GM19452 (cell line): ENCODE results near the gene PARVA.

Experiments used
- ATAC-seq: cut with Tn5 transposase; IDR thresholded peaks from one replicate; pipeline ENCODE4 v1.9.1; 2021; ENCODE audit not compliant: unreplicated experiment

Gene PARVA

DNA sequence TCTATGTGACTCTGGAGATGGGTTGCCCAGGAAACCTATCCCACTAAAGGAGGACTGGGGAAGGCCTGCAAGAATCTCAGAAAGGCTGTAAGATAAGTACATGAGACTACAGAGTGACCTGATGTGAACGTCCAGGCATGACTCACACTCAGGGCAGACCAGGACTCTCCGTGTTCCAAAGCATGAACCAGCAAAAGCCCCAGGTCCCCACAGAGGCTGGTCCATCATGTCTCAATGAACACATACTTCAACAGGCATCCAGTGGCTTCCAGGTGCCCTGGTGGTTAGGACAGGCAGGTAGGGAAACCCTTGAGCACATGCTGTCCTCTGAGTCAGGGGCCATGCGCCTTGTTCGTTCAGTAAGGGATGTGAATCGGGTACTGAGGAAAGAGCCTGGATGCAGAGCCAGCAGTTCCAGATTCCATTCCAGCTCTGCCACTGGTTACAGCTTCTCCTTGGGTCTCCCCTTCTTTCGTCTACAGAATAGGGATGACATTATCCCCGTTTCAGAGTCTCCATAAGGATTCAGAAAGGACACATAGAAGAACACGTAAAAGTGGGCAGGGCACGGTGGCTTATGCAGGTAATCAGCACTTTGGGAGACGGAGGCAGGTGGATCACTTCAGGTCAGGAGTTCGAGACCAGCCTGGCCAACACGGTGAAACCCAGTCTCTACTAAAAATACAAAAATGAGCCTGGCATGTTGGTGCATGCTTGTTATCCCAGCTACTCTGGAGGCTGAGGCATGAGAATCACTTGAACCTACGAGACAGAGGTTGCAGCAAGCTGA, 167.8 kb downstream of the PARVA start:
- no peak for ATAC-seq

DNA sequence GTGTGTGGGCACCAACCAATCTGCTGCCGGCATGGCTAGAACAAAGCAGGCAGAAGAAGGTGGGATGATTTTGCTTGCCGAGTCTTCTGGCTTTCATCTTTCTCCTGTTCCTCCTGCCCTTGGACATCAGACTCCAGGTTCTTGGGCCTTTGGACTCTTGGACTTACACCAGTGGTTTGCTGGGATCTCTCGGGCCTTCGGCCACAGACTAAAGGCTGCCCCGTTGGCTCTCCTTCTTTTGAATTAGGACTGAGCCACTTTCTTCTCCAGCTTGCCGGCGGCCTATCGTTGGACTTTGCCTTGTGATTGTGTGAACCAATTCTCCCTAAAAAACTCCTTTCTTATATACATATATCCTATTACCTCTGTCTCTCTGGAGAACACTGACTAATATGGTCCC, 168.8 kb downstream of the PARVA start:
- no peak for ATAC-seq

DNA sequence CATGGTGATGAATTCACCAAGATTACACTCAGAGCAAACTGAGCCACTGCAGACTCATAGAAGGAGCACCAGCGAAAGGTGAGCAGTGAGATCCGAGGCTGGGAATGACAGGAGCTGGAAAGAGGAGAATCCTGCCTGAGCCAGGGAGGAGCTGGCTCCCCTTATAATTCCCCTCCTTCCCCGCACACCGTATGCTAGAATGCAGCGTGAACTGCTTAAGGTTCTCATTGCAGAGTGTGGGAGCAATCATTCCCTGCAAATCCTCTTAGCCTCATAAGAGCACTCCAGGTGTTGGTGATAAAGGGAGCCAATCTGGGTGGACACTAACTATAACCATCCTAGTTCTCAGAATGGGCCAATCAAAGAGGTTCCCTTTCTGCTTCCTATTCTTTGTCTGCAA, 169.3 kb downstream of the PARVA start:
- no peak for ATAC-seq

DNA sequence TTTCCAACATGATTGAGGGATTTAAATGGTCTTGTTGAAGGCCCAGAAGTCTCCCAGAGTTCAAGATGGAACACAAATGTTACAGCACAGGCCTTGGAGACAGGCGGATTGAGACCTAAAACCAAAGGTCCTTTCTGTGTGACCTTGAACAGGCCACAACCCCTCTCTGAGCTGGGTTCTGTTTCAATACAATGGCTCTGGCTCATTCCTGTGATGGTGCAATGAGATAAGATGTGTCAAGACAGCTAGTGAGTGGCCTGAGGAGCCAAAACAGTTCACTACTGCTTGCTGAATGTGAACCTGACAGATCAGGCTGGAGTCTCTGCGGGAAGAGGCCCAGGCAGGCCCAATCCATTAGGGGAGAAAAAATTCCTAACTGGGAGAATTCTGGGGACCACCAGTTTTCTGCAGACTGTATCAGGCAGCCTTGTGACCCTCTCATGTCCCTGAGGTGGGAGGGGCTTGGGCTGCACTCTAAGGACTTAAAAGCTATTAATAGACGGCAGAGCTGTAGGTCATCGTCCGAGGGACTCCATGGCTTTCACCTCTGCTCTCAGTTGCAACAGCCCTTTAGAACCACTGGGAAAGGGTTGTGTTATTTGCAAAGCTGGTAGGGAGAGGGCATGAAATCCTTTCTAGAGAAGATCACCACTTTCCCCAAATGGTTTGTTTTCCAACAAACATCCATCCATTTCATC, 170.7 kb downstream of the PARVA start:
- no peak for ATAC-seq

DNA sequence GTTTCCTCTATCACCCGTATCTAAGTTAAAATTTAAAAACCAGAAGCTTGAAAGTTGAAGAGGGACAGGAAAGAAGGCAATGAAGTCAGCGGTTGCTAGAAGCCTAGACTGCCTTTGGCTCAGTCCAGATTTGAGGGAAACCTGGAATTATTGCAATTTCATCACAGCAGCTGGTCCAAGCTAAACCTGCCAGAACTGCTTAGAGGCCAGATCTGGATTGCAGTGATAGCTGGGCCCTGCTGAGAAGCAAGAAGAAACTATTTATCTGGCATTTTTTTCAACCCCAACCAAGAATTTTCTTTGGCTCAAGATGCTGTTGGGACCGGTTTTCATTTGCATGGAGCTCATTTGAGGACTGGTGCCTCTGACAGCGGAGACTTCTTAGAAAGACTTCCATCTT, 175.3 kb downstream of the PARVA start:
- ATAC-seq, result no peak

DNA sequence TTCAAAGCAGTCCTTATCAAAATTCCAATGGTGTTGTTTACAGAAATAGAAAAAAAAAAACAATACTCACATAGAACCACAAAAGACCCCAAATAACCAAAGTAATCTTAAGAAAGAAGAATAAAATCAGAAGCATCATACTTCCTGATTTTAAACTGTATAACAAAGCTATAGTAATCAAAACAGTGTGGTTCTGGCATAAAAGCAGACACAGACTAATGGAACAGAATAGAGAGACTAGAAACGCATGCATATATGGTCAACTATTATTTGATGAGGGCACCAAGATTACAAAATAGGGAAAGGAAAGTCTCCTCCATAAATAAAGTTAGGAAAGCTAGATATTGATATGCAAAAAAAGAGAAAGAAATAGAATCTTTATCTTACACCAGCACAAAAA, 176.8 kb downstream of the PARVA start:
- ATAC-seq, result no peak

DNA sequence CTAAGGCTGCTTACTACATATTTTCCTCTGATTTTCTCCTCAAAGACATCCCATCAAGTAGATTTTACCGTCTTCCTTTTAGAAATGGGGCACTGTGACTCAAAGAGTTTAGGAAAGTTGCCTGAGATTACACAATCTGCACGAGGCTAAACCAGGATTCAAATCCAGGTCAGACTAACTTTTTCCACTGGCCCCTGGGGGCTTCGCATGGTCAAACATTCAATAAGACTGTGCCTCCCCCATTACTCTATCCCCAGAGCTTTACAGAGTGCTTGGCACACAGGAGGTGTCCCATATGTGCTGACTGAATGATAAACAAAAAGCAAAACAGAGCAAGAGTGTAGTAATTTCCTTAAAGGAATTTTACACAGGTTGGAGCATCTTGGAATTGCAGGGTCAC, 178.8 kb downstream of the PARVA start:
- ATAC-seq, result no peak

DNA sequence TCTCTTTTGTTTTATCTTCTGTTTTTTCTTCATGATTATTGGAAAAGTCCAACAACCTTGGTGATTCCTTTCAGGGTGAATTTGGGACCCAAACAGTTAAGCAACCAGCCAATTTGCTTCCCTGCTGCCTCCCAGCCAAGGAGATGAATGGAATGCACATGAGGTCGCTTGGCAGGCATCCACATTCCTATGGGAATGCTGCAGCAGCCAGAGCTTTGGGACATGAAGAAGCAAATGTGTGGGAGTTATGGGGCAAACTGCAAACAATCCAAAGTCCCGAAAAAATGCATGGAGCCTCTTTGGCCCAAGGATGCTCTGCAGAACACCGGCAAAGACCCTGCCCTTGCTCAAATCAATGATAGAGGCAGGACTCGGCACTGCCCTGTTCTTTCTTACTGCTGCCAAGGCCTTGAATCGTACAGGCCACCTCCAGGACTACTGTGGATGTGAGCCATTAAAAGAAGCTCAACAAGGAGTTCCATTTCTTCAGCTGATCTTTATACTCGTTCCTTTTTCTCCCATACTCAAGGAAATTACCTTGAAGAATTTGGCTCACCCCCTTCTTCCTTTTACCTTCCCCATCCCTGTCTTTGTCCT, 179.5 kb downstream of the PARVA start:
- no peak for ATAC-seq

DNA sequence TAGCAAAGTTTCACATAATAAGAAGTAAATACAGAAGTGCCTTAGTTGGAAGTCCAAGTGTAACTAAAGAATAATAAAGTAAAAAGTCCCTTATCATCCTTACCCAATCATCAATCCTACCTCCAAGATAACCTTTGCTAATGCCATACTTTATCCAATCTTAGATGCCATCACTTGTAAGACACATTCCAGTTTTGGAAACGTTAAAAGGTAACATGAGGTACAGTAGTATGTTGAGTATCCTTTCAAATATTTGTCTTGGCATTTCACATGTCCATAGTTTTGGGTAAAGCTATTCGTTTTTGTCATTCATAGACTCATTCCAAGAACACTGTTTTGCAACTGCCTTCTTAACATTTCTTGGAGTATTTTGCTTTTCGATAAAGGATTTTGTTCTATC, 181.6 kb downstream of the PARVA start:
- ATAC-seq, result no peak

DNA sequence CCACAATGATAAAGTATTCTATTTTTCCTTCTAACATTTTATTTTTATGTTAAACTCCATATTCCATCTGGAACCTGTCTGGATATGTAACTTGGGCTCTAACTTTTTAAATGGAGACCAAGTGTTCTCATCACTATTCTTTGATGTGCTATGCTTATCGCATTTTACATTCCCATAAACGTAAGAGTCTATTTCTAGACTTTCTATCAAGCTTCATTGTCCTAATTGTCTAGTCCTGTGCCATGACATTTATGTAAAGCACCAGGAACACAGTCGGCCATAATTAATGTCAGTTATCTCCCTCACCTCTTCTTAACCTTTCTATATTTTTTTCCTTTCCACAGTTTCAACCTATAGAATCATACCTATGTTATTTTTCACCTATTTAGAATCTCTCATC, 183.0 kb downstream of the PARVA start:
- no peak for ATAC-seq

DNA sequence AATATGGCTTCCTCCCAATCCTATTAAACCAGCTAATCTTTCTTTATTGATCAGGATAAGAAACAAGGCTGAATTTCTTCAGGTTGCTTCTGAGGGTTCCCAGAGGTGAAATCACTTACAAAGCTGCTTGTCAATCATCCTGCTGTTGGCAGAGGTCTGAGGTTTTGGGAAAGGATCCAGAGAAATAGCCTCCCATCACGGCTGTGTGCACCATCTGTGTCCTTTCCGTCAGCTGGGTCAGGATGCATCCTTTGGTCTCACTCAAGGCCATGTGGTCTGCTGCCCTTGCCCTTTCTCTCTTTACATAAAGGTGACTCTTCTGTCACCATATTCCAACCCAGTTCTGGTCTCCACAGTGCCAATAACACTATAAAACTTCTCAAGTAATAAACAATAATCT, 183.5 kb downstream of the PARVA start:
- ATAC-seq, result no peak

DNA sequence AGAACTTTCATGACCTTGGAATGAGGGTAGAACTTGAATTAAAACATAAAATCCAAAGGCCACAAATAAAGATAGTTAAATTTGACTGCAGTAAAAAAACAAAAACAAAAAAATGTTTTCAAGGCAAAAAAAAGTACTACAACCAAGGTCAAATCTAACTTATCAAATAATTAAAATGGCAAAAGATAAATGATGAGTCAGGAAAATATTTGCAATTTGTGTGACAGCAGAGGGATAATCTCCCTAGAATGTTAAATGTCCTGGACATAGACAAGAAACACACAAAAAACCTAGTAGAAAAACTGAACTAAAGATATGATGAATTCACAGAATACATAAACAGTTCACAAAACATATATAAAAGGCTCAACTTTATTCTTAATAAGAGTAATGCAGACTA, 186.6 kb downstream of the PARVA start:
- no peak for ATAC-seq

DNA sequence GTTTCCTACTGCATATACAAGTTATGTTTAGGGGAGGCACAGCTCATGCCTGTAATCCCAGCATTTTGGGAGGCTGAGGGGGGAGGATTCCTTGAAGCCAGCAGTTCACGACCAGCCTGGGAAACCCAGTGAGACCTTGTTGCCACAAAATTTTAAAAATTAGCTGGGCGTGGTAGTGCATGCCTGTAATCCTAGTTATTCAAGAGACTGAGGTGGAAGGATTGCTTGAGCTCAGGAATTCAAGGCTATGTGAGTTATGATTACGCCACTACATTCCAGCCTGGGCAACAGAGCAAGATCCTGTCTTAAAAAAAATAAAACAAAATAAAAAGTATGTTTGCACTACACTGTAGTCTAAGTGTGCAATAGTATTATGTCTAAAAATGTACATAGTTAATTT, 188.0 kb downstream of the PARVA start:
- no peak for ATAC-seq

DNA sequence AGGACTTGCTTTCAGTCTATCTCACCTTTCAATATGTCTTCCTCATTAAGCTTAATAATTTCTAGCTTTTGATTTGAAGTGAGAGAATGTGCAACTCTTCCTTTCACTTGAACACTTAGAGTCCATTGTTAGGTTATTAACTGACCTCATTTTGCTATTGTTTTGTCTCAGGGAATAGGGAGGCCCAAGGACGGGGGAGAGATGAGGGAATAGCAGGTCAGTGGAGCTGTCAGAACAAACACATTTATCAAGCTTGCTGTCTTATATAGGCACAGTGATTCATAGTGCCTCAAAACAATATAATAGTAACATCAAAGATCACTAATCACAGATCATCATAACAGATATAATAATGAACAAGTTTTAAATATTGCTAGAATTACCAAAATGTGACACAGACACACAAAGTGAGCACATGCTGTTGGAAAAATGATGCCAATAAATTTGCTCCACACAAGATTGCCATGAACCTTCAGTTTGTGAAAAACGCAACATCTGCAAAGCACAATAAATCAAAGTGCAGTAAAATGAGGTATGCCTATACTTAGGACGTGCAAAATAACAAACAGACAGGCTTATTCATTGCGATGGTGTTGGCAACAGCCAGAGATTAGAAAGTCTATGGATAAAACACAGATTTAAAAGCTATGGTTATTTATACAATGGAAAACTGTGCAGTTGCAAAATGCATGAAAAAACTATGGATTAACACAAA, 190.5 kb downstream of the PARVA start:
- ATAC-seq, result no peak

DNA sequence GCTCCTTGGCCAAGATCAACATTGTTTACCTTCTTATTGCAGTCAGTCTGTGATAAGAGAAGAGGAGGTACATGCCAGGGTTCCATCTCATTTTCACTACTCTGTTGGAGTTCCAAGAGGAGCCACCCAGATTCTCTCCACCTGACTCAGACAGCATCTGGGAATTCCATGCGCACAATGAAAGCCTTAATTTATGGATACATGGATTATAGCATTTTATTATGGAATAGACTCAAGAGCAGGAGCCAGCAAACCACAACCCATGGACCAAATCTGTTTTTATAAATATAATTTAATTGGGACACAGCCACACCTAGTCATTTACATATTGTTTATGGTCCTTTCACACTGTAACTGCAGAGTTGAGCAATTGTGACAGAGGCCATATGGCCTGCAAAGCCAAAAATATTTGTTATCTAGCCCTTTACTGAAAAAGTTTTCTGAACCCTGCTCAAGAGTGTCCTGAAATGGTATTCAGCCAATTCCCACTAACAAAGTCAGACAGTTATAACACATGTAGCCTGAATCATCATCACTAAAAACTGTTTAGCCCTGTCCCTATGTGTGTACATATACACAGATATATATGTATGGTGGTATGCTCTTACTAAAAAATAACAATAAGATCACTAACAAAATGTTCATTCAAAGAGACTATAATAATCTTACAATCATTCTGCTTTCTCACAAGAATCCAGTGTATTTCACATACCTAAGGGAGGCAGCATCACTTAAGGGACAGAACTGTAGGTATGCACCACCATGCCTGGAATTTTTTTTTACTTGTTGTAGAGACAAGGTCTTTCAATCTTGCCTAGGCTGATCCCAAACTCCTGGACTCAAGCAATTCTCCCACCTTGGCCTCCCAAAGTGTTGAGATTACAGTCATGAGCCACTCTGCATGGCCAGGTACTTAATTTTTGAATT, 192.4 kb downstream of the PARVA start:
- no peak for ATAC-seq

DNA sequence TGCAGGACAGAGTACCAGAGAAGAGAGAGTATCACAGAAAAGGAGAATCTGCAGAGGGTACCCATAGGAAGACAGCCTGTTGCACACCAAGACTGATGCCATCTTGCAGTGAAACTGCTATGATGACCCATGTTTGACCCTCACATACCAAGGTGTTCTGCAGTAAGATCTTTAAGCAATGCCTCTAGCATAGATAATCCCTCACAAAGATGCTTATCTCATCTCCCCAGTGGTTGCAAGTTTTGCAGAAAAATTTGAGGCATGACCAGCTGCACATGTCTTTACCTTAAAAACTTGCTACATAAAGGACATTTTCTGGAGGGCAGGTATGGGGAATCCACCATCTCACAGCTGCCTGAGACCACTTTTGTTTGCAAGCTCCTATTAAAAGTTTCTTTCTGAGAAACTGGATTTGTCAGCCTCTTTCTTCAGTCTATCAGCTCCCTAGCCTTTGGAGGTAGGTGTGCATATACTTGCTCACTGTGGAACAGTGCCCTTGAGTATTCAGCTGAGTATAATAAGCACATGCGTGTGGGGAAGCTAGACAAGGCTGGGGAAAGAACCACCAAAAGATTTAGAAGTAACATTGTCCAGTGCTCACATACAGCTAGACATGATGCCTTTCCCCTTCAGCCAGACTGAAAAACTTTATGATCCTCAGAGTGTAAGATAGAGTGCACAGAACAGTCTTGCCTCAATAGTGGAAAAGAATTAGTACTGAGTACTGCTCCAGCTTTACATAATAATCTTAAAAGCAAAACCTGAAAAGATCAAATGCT, 196.5 kb downstream of the PARVA start:
- ATAC-seq, result no peak

DNA sequence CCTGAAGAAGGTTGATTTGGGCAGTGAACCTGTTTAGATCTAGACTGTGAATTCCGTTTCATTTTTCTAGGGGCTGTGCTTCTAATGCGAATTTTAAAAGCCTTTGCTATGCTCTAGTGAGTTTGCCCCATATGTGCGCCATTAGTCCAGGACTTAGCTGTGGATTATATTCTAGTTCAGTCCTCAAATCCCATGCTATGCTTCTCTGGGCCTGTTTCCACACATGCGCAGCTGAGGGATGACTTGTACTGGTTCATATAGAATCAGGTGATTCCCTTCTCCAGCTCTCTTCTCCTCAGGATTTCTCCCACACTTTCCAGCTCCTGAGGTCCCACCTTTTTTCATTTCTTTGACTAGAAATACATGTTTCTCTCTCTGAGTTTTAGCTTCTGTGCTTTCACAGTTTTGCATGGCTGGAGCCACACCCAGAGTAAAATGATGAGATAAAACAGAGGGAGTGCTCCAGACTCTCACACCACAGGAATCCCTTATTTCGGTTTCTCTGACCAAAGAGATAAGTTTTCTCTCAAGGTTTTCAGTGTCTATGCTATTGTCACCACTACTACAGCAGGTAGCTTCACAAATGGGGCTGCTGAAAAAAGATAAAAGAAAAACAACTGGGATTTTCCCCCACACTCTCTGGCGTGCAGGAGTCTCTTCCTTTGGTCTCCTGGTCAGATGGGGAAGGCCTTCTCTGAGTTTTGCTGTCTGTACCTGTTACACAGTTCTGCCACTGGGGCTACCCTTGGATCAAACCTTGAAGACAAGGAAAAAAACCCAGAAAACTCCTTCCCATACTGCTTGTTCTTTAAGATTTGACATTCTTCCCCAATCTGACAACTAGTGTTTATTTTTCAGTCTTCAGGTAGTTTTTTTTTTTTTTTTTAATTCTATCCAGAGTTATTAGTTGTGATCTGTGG, 200.6 kb downstream of the PARVA start:
- no peak for ATAC-seq

DNA sequence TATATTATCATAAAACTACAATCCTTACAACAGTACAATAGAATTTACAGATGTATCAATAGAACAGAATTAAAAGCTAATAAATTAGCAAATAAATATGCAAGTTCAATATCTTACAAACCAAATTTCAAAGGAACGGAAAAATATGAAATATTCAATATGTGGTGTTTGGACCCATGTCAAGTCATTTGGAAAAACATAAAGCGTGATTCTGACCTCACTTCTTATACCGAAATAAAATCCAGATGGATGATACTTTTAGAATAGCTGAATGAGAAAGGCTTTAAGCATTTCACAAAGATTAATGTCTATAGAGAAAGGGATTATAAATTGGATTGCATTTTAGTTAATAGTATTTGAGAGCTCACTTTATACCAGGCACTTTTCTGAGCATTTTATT, 204.0 kb downstream of the PARVA start:
- ATAC-seq, result no peak

DNA sequence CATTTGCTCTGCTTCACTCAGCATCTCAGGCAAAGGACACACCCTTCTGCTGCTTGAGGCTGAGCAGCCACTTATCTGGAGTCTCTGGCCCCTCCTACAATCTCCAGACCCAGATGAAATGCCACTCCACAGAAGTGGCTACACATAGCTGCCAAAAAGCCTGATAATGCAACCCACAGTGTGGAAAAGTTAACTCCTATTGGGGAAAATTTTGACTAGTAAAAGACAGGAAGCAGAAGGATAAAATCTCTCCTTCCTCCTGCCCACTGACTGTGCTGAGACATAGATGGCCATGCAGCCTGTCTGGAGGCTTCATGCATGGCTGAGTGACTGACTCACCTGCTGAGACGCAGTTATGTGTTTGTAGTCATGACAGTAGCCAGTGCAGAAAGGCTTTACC, 204.6 kb downstream of the PARVA start:
- no peak for ATAC-seq
